B cell (primary cell): ENCODE data around the gene COL5A2.

Experiments
- EZH2 ChIP-seq: IDR thresholded peaks from 2 replicates; pipeline ENCODE4 v1.6.1; 2012; ENCODE audit warnings: borderline replicate concordance, low read depth, mild to moderate bottlenecking, moderate library complexity, low read length; ENCODE audit not compliant: insufficient read depth, poor library complexity, severe bottlenecking
- TF ChIP-seq, protein P1 (sequence below): fragments of 200-600 bp; IDR thresholded peaks from one replicate; pipeline ENCODE4 v1.8.0; 2022; ENCODE audit warnings: antibody characterized with exemption, mild to moderate bottlenecking

DNA sequence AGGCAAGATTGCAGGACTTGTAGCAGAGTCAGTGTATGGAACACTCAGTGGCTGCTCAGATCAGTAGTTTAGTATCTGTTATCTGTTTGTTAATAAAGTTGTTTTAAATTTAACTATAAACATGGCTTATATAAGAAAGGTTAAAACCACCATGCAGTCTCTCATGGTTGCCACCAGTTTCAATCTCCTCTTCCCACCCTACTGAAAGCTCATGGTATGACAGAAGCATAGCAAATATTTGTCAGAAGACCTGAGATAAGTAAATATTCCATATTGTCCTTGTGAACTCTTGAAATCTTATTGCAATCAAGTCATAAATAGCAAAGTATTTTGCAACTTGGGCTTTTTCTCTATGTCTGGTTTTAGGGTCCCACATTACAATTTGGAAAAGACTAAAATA is 2.1 kb upstream of the COL5A2 start:
- TF ChIP-seq, protein P1, sequence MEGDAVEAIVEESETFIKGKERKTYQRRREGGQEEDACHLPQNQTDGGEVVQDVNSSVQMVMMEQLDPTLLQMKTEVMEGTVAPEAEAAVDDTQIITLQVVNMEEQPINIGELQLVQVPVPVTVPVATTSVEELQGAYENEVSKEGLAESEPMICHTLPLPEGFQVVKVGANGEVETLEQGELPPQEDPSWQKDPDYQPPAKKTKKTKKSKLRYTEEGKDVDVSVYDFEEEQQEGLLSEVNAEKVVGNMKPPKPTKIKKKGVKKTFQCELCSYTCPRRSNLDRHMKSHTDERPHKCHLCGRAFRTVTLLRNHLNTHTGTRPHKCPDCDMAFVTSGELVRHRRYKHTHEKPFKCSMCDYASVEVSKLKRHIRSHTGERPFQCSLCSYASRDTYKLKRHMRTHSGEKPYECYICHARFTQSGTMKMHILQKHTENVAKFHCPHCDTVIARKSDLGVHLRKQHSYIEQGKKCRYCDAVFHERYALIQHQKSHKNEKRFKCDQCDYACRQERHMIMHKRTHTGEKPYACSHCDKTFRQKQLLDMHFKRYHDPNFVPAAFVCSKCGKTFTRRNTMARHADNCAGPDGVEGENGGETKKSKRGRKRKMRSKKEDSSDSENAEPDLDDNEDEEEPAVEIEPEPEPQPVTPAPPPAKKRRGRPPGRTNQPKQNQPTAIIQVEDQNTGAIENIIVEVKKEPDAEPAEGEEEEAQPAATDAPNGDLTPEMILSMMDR: no peak
- TF ChIP-seq EZH2: no peak
